ENCODE results near the gene CRELD2. TPM values are rescaled to one million over a fixed set of nuclear protein-coding genes. Genes with fewer than 3 reads are reported as not detected.

The CRELD2 gene
- polyA plus RNA-seq, 1 donor (not counting 4 experiments of a cell fraction or from before 2014, with no cell fraction given), result 33.5 TPM

- no peaks in the 10 kb centered on the region for H3K27me3 ChIP-seq (ENCODE audit: control insufficient read depth, extremely low read depth, insufficient read depth, low read length)
- no peak overlapping the region for H2AFZ ChIP-seq (ENCODE audit: control insufficient read depth, low read length)
- H3K4me3 ChIP-seq (ENCODE audit: control insufficient read depth in 2 of 3, extremely low read depth in 1 of 3, insufficient read depth in 2 of 3, low read depth in 1 of 3, low read length in 3 of 3), result no peak overlapping the region
- H3K79me2 ChIP-seq (ENCODE audit: control insufficient read depth, insufficient read depth, low read length), result peaks cover 77% of the 10 kb centered on the region
- FAIRE-seq (no peak), DNase-seq (ENCODE audit: low read depth, low spot score) (no peak)
- H3K4me1 ChIP-seq (ENCODE audit: control insufficient read depth, extremely low read depth, insufficient read depth, low read length), result no peaks in the 10 kb centered on the region
- no peak overlapping the region for H3K4me2 ChIP-seq (ENCODE audit: control insufficient read depth, extremely low read depth, insufficient read depth, low read depth, low read length)
- TF ChIP-seq CTCF (optimal IDR thresholded peaks at IDR 0.05 in 1 of 3, IDR thresholded peaks at IDR 0.05 in 1 of 3, conservative IDR thresholded peaks at IDR 0.05 in 1 of 3; ENCODE audit: extremely low read depth in 1 of 3, insufficient read depth in 2 of 3, low read length in 3 of 3) (no peak), EZH2 (IDR thresholded peaks at IDR 0.05; ENCODE audit: low read length) (no peak)
- H3K9ac ChIP-seq (ENCODE audit: control insufficient read depth, extremely low read depth, insufficient read depth, low read length), result no peak overlapping the region
- dilution Hi-C loops (cut with MboI; ENCODE audit: extremely low pct_ligation_motif_present, low sequenced_read_pairs), result no loop called here
- no peak overlapping the region for H3K27ac ChIP-seq (ENCODE audit: control insufficient read depth, insufficient read depth, low read length)
- H4K20me1 ChIP-seq (ENCODE audit: control insufficient read depth, extremely low read depth, insufficient read depth, low read length), result peaks cover 6% of the 10 kb centered on the region
- H3K36me3 ChIP-seq (ENCODE audit: control insufficient read depth in 2 of 2, extremely low read depth in 1 of 2, insufficient read depth in 2 of 2, low read length in 2 of 2), result peaks cover 7 to 19% of the 10 kb centered on the region in 2 experiments
- H3K9me3 ChIP-seq (ENCODE audit: control insufficient read depth, low read depth, low read length), result no peaks in the 10 kb centered on the region
- H3K9me1 ChIP-seq (ENCODE audit: control insufficient read depth, extremely low read depth, insufficient read depth, low read length), result no peaks in the 10 kb centered on the region
Measured at GRCh38 chr22:49881856-49882255, 36.6 kb upstream of the CRELD2 start.

GRCh38 chr22:49882519-49883293 lies 35.7 kb upstream of the CRELD2 start:
- H2AFZ ChIP-seq (ENCODE audit: control insufficient read depth, low read length), result no peak overlapping the region
- dilution Hi-C loops (cut with MboI; ENCODE audit: extremely low pct_ligation_motif_present, low sequenced_read_pairs), result no loop called here
- no peak overlapping the region for H3K4me2 ChIP-seq (ENCODE audit: control insufficient read depth, extremely low read depth, insufficient read depth, low read depth, low read length)

More at GRCh38 chr22:49882519-49883293, 35.7 kb upstream of the CRELD2 start:
- no peaks in the 10 kb centered on the region for H3K9me1 ChIP-seq (ENCODE audit: control insufficient read depth, extremely low read depth, insufficient read depth, low read length)
- H3K9me3 ChIP-seq (ENCODE audit: control insufficient read depth, low read depth, low read length), result no peaks in the 10 kb centered on the region
- H3K79me2 ChIP-seq (ENCODE audit: control insufficient read depth, insufficient read depth, low read length), result peaks cover 74% of the 10 kb centered on the region
- FAIRE-seq, result no peak
- no peaks in the 10 kb centered on the region for H3K4me1 ChIP-seq (ENCODE audit: control insufficient read depth, extremely low read depth, insufficient read depth, low read length)
- H3K27ac ChIP-seq (ENCODE audit: control insufficient read depth, insufficient read depth, low read length), result no peak overlapping the region
- TF ChIP-seq CTCF (optimal IDR thresholded peaks at IDR 0.05 in 1 of 3, IDR thresholded peaks at IDR 0.05 in 1 of 3, conservative IDR thresholded peaks at IDR 0.05 in 1 of 3; ENCODE audit: extremely low read depth in 1 of 3, insufficient read depth in 2 of 3, low read length in 3 of 3) (no peak), EZH2 (IDR thresholded peaks at IDR 0.05; ENCODE audit: low read length) (no peak)
- no peaks in the 10 kb centered on the region for H3K27me3 ChIP-seq (ENCODE audit: control insufficient read depth, extremely low read depth, insufficient read depth, low read length)
- H3K36me3 ChIP-seq (ENCODE audit: control insufficient read depth in 2 of 2, extremely low read depth in 1 of 2, insufficient read depth in 2 of 2, low read length in 2 of 2), result peaks cover 9 to 21% of the 10 kb centered on the region in 2 experiments
- peaks cover 6% of the 10 kb centered on the region for H4K20me1 ChIP-seq (ENCODE audit: control insufficient read depth, extremely low read depth, insufficient read depth, low read length)
- no peak for DNase-seq (ENCODE audit: low read depth, low spot score)
- no peak overlapping the region for H3K4me3 ChIP-seq (ENCODE audit: control insufficient read depth in 2 of 3, extremely low read depth in 1 of 3, insufficient read depth in 2 of 3, low read depth in 1 of 3, low read length in 3 of 3)
- H3K9ac ChIP-seq (ENCODE audit: control insufficient read depth, extremely low read depth, insufficient read depth, low read length), result no peak overlapping the region
